Esophagus (tissue), 2 donors: ENCODE data around the gene TLCD2. TPM values are rescaled to one million over a fixed set of nuclear protein-coding genes. Genes with fewer than 3 reads are reported as not detected.
"Not testable (repeated sequence)": the region's sequence is repeated elsewhere in the genome, so short reads cannot be mapped to it uniquely, and the experiment has no call there.

Experiments
- H3K27ac ChIP-seq, 2 donors: one replicate each; pipeline ENCODE4 v1.5.1; 2013; ENCODE audit warnings: low read depth in 2 of 2, mild to moderate bottlenecking in 2 of 2, inconsistent platforms in 1 of 2, low read length in 1 of 2, moderate library complexity in 1 of 2
- H3K27me3 ChIP-seq, 2 donors: one replicate each; pipeline ENCODE4 v1.6.1; 2013; ENCODE audit warnings: low read length in 2 of 2, control low read depth in 1 of 2, mild to moderate bottlenecking in 1 of 2; ENCODE audit not compliant: insufficient read depth in 2 of 2, control insufficient read depth in 1 of 2
- H3K36me3 ChIP-seq, 2 donors: one replicate each; pipeline ENCODE4 v1.6.1; 2013; ENCODE audit warnings: low read length in 1 of 2; ENCODE audit not compliant: control insufficient read depth in 2 of 2, insufficient read depth in 2 of 2
- H3K4me1 ChIP-seq, 2 donors: one replicate each; pipeline ENCODE4 v1.6.1; 2013; ENCODE audit warnings: low read length in 1 of 2; ENCODE audit not compliant: control insufficient read depth in 2 of 2, insufficient read depth in 2 of 2
- H3K4me3 ChIP-seq, 2 donors: one replicate each; pipeline ENCODE4 v1.5.1; 2013; ENCODE audit warnings: low read length in 2 of 2, mild to moderate bottlenecking in 2 of 2, low read depth in 1 of 2, moderate library complexity in 1 of 2
- H3K9me3 ChIP-seq, 2 donors: one replicate each; pipeline ENCODE4 v1.6.1; 2013; ENCODE audit warnings: mild to moderate bottlenecking in 2 of 2, low read depth in 1 of 2, low read length in 1 of 2, moderate library complexity in 1 of 2; ENCODE audit not compliant: control insufficient read depth in 2 of 2, insufficient read depth in 1 of 2
- WGBS, 2 donors: extraction: QIAGEN DNeasy Blood & Tissue Kit; methylation state at CpG; one replicate each; pipeline ENCODE4 v1.1.7; 2013; 5-methylcytosine and 5-hydroxymethylcytosine counted together
- polyA plus RNA-seq, 2 donors: library from polyadenylated mRNA; stranded (reverse); fragments of 200-250 nt; gene quantifications; one replicate each; pipeline ENCODE4 v1.2.3, GENCODE V29; 2013
- donor health status: healthy with polysubstance abuse.
- donor health status: Bipolar disorder and iron deficiency.

Gene TLCD2
- polyA plus RNA-seq, 2 donors = 3.6 to 3.8 TPM

- H3K4me3 ChIP-seq = no peak overlapping the region
- H3K27ac ChIP-seq = no peak overlapping the region
- 85 to 89% methylated on average over 26 of the region's 26 CpGs for WGBS, 2 donors
- no peaks in the 10 kb centered on the region for H3K4me1 ChIP-seq
- H3K9me3 ChIP-seq = no peaks in the 10 kb centered on the region
- peaks cover 27 to 51% of the 10 kb centered on the region in 2 donors for H3K36me3 ChIP-seq
- H3K27me3 ChIP-seq = no peaks in the 10 kb centered on the region
Observed at GRCh38 chr17:1673041-1673785, 37.0 kb downstream of the TLCD2 start.

- H3K4me1 ChIP-seq, H3K27me3 ChIP-seq, H3K4me3 ChIP-seq, H3K9me3 ChIP-seq, H3K27ac ChIP-seq: not testable (repeated sequence)
- H3K36me3 ChIP-seq = peaks cover 24 to 40% of the 10 kb centered on the region in 2 donors
- 89 to 91% methylated on average over 5 of the region's 5 CpGs for WGBS, 2 donors
Observed at GRCh38 chr17:1663934-1664333, 46.2 kb downstream of the TLCD2 start.

- no peaks in the 10 kb centered on the region for H3K27me3 ChIP-seq
- WGBS, 2 donors = 91 to 95% methylated on average over 12 of the region's 12 CpGs
- no peak overlapping the region for H3K4me3 ChIP-seq
- no peaks in the 10 kb centered on the region for H3K4me1 ChIP-seq
- H3K9me3 ChIP-seq = no peaks in the 10 kb centered on the region
- H3K36me3 ChIP-seq = peaks cover 35 to 46% of the 10 kb centered on the region in 2 donors
- H3K27ac ChIP-seq = no peak overlapping the region
Observed at GRCh38 chr17:1661045-1661444, 49.1 kb downstream of the TLCD2 start.

GRCh38 chr17:1658100-1658499 lies 52.1 kb downstream of the TLCD2 start:
- Histone ChIP-seq H3K9me3 (no peaks in the 10 kb centered on the region), H3K27me3 (no peaks in the 10 kb centered on the region), H3K4me1 (no peaks in the 10 kb centered on the region), H3K4me3 (no peak overlapping the region), H3K36me3 (peaks cover 46 to 62% of the 10 kb centered on the region in 2 donors), H3K27ac (no peak overlapping the region)
- WGBS, 2 donors = 91 to 92% methylated on average over 9 of the region's 9 CpGs

- 94 to 95% methylated on average over 14 of the region's 14 CpGs for WGBS, 2 donors
- Histone ChIP-seq H3K9me3 (no peaks in the 10 kb centered on the region), H3K4me3 (no peak overlapping the region), H3K27me3 (no peaks in the 10 kb centered on the region), H3K36me3 (peaks cover 35 to 48% of the 10 kb centered on the region in 2 donors), H3K27ac (no peak overlapping the region), H3K4me1 (peaks cover 0 to 7% of the 10 kb centered on the region in 2 donors)
Observed at GRCh38 chr17:1653735-1654134, 56.4 kb downstream of the TLCD2 start.

- peaks cover 4 to 15% of the 10 kb centered on the region in 2 donors for H3K4me1 ChIP-seq
- not testable (repeated sequence) for H3K27ac ChIP-seq, H3K4me3 ChIP-seq, H3K9me3 ChIP-seq, H3K27me3 ChIP-seq
- peaks cover 29 to 40% of the 10 kb centered on the region in 2 donors for H3K36me3 ChIP-seq
- 89 to 91% methylated on average over 7 of the region's 7 CpGs for WGBS, 2 donors
Observed at GRCh38 chr17:1652794-1653193, 57.4 kb downstream of the TLCD2 start.

Other genes starting within 250 kb of the TLCD2 start
- 10 to 100 TPM; 42.0 to 45.0 TPM for gene MYO1C, start 217.7 kb downstream of the TLCD2 start, polyA plus RNA-seq
- 10 to 100 TPM; 16.1 to 19.5 TPM for gene INPP5K, start 193.8 kb downstream of the TLCD2 start, polyA plus RNA-seq
- gene PITPNA, start 147.6 kb downstream of the TLCD2 start, polyA plus RNA-seq = 10 to 100 TPM; 16.5 to 36.7 TPM
- 1 to 10 TPM; 2.1 to 2.2 TPM for gene SLC43A2, start 81.5 kb downstream of the TLCD2 start, polyA plus RNA-seq
- gene SCARF1, start 64.6 kb downstream of the TLCD2 start, polyA plus RNA-seq = 1 to 10 TPM; 2.8 TPM
- gene RILP, start 60.5 kb downstream of the TLCD2 start, polyA plus RNA-seq = 1 to 10 TPM; 4.6 to 6.0 TPM
- gene PRPF8, start 25.5 kb downstream of the TLCD2 start, polyA plus RNA-seq = 10 to 100 TPM; 74.5 to 82.1 TPM
- 10 to 100 TPM in 1 of 2 donors, 1 to 10 TPM in 1; 8.5 to 10.7 TPM for gene WDR81, start 14.3 kb upstream of the TLCD2 start, polyA plus RNA-seq
- 1 to 10 TPM; 1.9 to 2.9 TPM for gene SERPINF2, start 32.5 kb upstream of the TLCD2 start, polyA plus RNA-seq
- 10 to 100 TPM; 49.0 to 56.7 TPM for gene SERPINF1, start 51.7 kb upstream of the TLCD2 start, polyA plus RNA-seq
- 1 to 10 TPM; 2.1 to 4.0 TPM for gene SMYD4, start 119.5 kb upstream of the TLCD2 start, polyA plus RNA-seq
- gene RPA1, start 119.6 kb upstream of the TLCD2 start, polyA plus RNA-seq = 10 to 100 TPM in 1 of 2 donors, 1 to 10 TPM in 1; 8.6 to 33.7 TPM